ENCODE data around the gene VWDE.

- no peak for TF ChIP-seq TFDP1 (CRISPR knock-in tag; IDR thresholded peaks at IDR 0.05; ENCODE audit: borderline replicate concordance)
- TF ChIP-seq ZNF572 (CRISPR knock-in tag; IDR thresholded peaks at IDR 0.05): no peak
- no peak for TF ChIP-seq RORA (CRISPR knock-in tag; IDR thresholded peaks at IDR 0.05)
- no peak for TF ChIP-seq ZNF274 (CRISPR knock-in tag; IDR thresholded peaks at IDR 0.05)
- no peak for TF ChIP-seq ZBTB44 (CRISPR knock-in tag; IDR thresholded peaks at IDR 0.05)
- no peak for TF ChIP-seq NFATC3 (CRISPR knock-in tag; IDR thresholded peaks at IDR 0.05)
- no peak for TF ChIP-seq NR3C1 (CRISPR knock-in tag; IDR thresholded peaks at IDR 0.05)
- TF ChIP-seq ZBTB46 (CRISPR knock-in tag; IDR thresholded peaks at IDR 0.05; ENCODE audit: borderline replicate concordance): no peak
These were observed 113.7 kb downstream of the VWDE start for GRCh38 chr7:12289996-12290395.

Data from HepG2 (cell line).